H1 (cell line): ENCODE results near the gene EPB41L3. TPM values are rescaled to one million over a fixed set of nuclear protein-coding genes. Genes with fewer than 3 reads are reported as not detected.

Experiments
- BCL11A ChIP-seq, 2 experiments: IDR thresholded peaks; one replicate each; pipeline ENCODE4 v1.6.1; 2011; ENCODE audit warnings: low read depth in 2 of 2, low read length in 2 of 2, mild to moderate bottlenecking in 2 of 2
- CTBP2 ChIP-seq: IDR thresholded peaks from 2 replicates; pipeline ENCODE4 v1.7.0; 2011; ENCODE audit warnings: borderline replicate concordance, mild to moderate bottlenecking, moderate library complexity, mixed read lengths, low read length; ENCODE audit not compliant: insufficient read depth, insufficient read length
- EZH2 ChIP-seq: fragments of 200-600 bp; sonication (generic); IDR thresholded peaks from 2 replicates; pipeline ENCODE4 v1.7.1; 2012; ENCODE audit warnings: low read depth, mild to moderate bottlenecking, moderate library complexity, low read length, inconsistent platforms; ENCODE audit not compliant: severe bottlenecking
- KDM5A ChIP-seq: fragments of 200-600 bp; IDR thresholded peaks from 2 replicates; pipeline ENCODE4 v1.7.1; 2012; ENCODE audit warnings: mild to moderate bottlenecking, low read length, inconsistent platforms, mixed read lengths
- TCF12 ChIP-seq: IDR thresholded peaks from 2 replicates; pipeline ENCODE4 v1.6.1; 2011; ENCODE audit warnings: low read depth, mild to moderate bottlenecking, low read length
- TEAD4 ChIP-seq: IDR thresholded peaks from 2 replicates; pipeline ENCODE4 v1.6.1; 2012; ENCODE audit warnings: low read depth, low read length, inconsistent platforms, mixed read lengths
- polyA plus RNA-seq, 7 experiments: library from polyadenylated mRNA; depleted of rRNA in 3 of 7; stranded (reverse) in 5 of 7; unstranded in 2 of 7; fragments of >200 nt in 5 of 7; fragments of 200-250 nt in 2 of 7; gene quantifications; 1 replicate in 5 of 7; 2 replicates in 1 of 7; 4 replicates in 1 of 7; pipeline versions ENCODE4 v1.2.1 to v1.2.3, GENCODE V29; 2011 to 2013; ENCODE audit warnings: missing spikeins in 2 of 7, mixed read lengths in 2 of 7
- total RNA-seq: library from RNA; stranded (reverse); fragmentation: NEBNext Ultra II Directional; extraction: Animal tissue kit (Norgen Biotek cat#: 25700); gene quantifications from 2 replicates; pipeline ENCODE4 v1.2.1, GENCODE V29; 2021
- TF ChIP-seq, protein P1 (sequence below): IDR thresholded peaks from 2 replicates; pipeline ENCODE4 v1.6.1; 2012; ENCODE audit warnings: inconsistent platforms

Gene EPB41L3
- total and polyA plus RNA-seq, 2 of the 8 experiments (the other 6 are each of a cell fraction or from before 2014, with no cell fraction given): 7.9 to 16.1 TPM

DNA sequence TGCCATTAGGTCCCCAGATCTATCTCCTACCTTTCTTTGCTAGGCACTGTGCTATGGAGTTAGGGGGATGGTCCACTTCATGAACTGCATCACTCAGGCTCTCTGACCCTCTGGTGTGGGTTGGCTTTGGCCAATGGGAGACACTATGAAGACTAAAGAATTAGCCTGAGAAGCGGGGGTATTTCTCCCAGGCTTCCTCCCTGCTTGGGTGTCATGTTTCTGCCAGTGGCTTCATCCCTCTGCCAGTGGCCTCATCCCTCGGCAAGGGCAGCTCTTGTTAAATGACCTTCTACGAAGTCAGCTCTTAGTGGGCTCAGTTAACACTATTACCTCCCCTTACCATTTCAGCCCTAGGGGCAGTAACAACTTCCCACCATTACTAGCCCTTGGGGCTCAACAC is 41.9 kb upstream of the EPB41L3 start (continued):
- TF ChIP-seq, protein P1, sequence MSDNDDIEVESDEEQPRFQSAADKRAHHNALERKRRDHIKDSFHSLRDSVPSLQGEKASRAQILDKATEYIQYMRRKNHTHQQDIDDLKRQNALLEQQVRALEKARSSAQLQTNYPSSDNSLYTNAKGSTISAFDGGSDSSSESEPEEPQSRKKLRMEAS: no peak
- TF ChIP-seq KDM5A (no peak), EZH2 (no peak), CTBP2 (no peak), BCL11A (IDR thresholded peaks at IDR 0.05; ENCODE audit: low read depth in 2 of 2, low read length in 2 of 2) (no peak), TCF12 (no peak), TEAD4 (no peak)
- TF ChIP-seq, all 59 proteins: peak for 0
